ENCODE measurements around the gene PRRT4.
A peak's percentile ranks its signal among the peaks of the same experiment; 100 is the strongest.

The PRRT4 gene

DNA sequence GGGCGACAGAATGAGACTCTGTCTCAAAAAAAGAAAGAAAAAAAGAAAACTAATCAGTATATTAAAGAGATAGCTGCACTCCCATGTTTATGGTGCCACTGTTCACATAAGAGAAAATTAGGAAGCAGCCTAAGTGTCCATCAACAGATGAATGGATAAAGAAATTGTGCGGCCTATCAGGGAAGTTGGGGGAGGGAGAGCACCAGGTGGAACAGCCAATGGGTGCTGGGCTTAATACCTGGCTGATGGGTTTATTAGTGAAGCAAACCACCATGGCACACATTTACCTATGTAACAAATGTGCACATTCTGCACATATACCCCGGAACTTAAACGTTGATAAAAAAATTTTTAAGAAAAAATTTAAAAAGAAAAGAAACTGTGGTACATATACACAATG lies 9.0 kb upstream of the PRRT4 start:
- no peak overlapping the region for H2AK5ac ChIP-seq (ENCODE audit: low read depth, low read length)
- no peak for DNase-seq (ENCODE audit: low spot score)
- no peak overlapping the region for H2BK12ac ChIP-seq (ENCODE audit: low read length)
- no peak overlapping the region for H3K9ac ChIP-seq (ENCODE audit: low read depth, low read length, poor library complexity)
- H2AFZ ChIP-seq (ENCODE audit: low read length) = no peak overlapping the region
- H2BK15ac ChIP-seq (ENCODE audit: low read length) = no peak overlapping the region
- no peak overlapping the region for H2BK5ac ChIP-seq (ENCODE audit: low read length)
- H3K79me1 ChIP-seq (ENCODE audit: low read depth, low read length) = no peaks in the 10 kb centered on the region
- no peak overlapping the region for H3K14ac ChIP-seq (ENCODE audit: low read length)
- H3K36me3 ChIP-seq (replicated peaks in 1 of 2; ENCODE audit: control insufficient read depth in 2 of 2, insufficient read depth in 2 of 2, low read length in 2 of 2) = no peaks in the 10 kb centered on the region
- H4K8ac ChIP-seq (ENCODE audit: low read depth, low read length) = no peak overlapping the region
- no peaks in the 10 kb centered on the region for H3K4me1 ChIP-seq (ENCODE audit: control insufficient read depth in 2 of 2, insufficient read depth in 1 of 2, low read depth in 1 of 2, low read length in 2 of 2)
- H3K23ac ChIP-seq (ENCODE audit: low read depth, low read length, poor library complexity) = no peak overlapping the region
- no peak overlapping the region for H2BK120ac ChIP-seq (ENCODE audit: low read depth, low read length)
- H3K27ac ChIP-seq (replicated peaks; ENCODE audit: low read length) = no peak overlapping the region
- H3K4me3 ChIP-seq (ENCODE audit: low read length in 2 of 2) = no peak overlapping the region
- H4K91ac ChIP-seq (ENCODE audit: low read depth, low read length, poor library complexity) = no peak overlapping the region
- no peak overlapping the region for H3K4me2 ChIP-seq (ENCODE audit: insufficient read depth, low read length, poor library complexity, severe bottlenecking)
- H3K27me3 ChIP-seq (ENCODE audit: control insufficient read depth in 3 of 3, insufficient read depth in 3 of 3, low read depth in 1 of 3, low read length in 3 of 3) = peaks cover 0 to 27% (median 6%) of the 10 kb centered on the region in 3 experiments
- no CpG with 5 or more reads among the region's 4 CpGs for WGBS, 2 donors (ENCODE audit: extremely low coverage in 2 of 2, insufficient read length in 2 of 2, insufficient replicate concordance in 1 of 2)
- no peak overlapping the region for H3K4ac ChIP-seq (ENCODE audit: low read length)
- no peak overlapping the region for H3K18ac ChIP-seq (ENCODE audit: low read length)
- no peaks in the 10 kb centered on the region for H3K9me3 ChIP-seq (replicated peaks in 1 of 2; ENCODE audit: control insufficient read depth in 2 of 2, insufficient read depth in 1 of 2, low read depth in 1 of 2, low read length in 2 of 2)

DNA sequence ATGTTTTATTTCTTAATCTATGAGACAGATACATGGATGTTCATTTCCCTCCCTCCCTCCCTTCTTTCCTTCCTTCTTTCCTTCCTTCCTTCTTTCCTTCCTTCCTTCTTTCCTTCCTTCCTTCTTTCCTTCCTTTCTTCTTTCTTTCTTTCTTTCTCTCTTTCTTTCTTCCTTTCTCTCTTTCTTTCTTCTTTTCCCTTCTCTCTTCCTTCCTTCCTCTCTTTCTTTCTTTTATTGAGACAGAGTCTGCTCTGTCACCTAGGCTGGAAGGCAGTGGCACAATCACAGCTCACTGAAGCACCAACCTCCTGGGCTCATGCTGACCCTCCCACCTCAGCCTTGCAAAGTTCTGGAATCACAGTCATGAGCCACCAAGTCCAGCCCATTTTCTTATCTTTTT lies 5.5 kb upstream of the PRRT4 start:
- H3K27ac ChIP-seq (replicated peaks; ENCODE audit: low read length) = no peak overlapping the region
- no peak overlapping the region for H2AFZ ChIP-seq (ENCODE audit: low read length)
- no peaks in the 10 kb centered on the region for H3K79me1 ChIP-seq (ENCODE audit: low read depth, low read length)
- H3K36me3 ChIP-seq (replicated peaks in 1 of 2; ENCODE audit: control insufficient read depth in 2 of 2, insufficient read depth in 2 of 2, low read length in 2 of 2) = no peaks in the 10 kb centered on the region
- H2BK5ac ChIP-seq (ENCODE audit: low read length) = no peak overlapping the region
- peaks cover 2 to 52% (median 33%) of the 10 kb centered on the region in 3 experiments for H3K27me3 ChIP-seq (ENCODE audit: control insufficient read depth in 3 of 3, insufficient read depth in 3 of 3, low read depth in 1 of 3, low read length in 3 of 3)
- H4K91ac ChIP-seq (ENCODE audit: low read depth, low read length, poor library complexity) = no peak overlapping the region
- no peak overlapping the region for H3K18ac ChIP-seq (ENCODE audit: low read length)
- no peak overlapping the region for H3K4me3 ChIP-seq (ENCODE audit: low read length in 2 of 2)
- no peak overlapping the region for H3K14ac ChIP-seq (ENCODE audit: low read length)
- H3K9me3 ChIP-seq (replicated peaks in 1 of 2; ENCODE audit: control insufficient read depth in 2 of 2, insufficient read depth in 1 of 2, low read depth in 1 of 2, low read length in 2 of 2) = no peaks in the 10 kb centered on the region
- no peak overlapping the region for H3K23ac ChIP-seq (ENCODE audit: low read depth, low read length, poor library complexity)
- H4K8ac ChIP-seq (ENCODE audit: low read depth, low read length) = no peak overlapping the region
- no peak overlapping the region for H2BK12ac ChIP-seq (ENCODE audit: low read length)
- H3K4ac ChIP-seq (ENCODE audit: low read length) = no peak overlapping the region
- no peak overlapping the region for H2BK120ac ChIP-seq (ENCODE audit: low read depth, low read length)
- H3K9ac ChIP-seq (ENCODE audit: low read depth, low read length, poor library complexity) = no peak overlapping the region
- no peak overlapping the region for H2AK5ac ChIP-seq (ENCODE audit: low read depth, low read length)
- no peak overlapping the region for H2BK15ac ChIP-seq (ENCODE audit: low read length)
- DNase-seq (ENCODE audit: low spot score) = no peak
- H3K4me1 ChIP-seq (ENCODE audit: control insufficient read depth in 2 of 2, insufficient read depth in 1 of 2, low read depth in 1 of 2, low read length in 2 of 2) = peaks cover 0 to under 1% of the 10 kb centered on the region in 2 donors
- H3K4me2 ChIP-seq (ENCODE audit: insufficient read depth, low read length, poor library complexity, severe bottlenecking) = no peak overlapping the region

DNA sequence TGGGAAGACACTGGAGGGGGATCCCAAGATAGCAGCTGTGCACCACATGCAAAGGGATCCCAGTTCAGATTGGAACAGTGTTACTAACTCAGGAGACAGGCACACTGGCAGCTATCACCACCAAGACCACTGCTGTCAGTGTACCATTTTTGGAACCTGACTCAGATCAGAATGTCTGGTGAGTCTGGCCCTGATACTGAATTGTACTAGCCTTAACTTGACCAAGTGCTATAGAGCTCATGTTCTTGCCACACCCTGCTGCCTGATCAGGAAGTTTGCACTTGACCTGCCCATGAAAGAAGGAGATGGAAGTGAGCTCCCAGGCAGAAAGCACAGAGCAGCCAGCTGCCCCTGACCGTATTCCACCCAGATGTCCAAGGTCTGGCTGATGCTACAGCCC lies 4.8 kb upstream of the PRRT4 start:
- H4K8ac ChIP-seq (ENCODE audit: low read depth, low read length) = no peak overlapping the region
- no peak overlapping the region for H3K14ac ChIP-seq (ENCODE audit: low read length)
- H3K23ac ChIP-seq (ENCODE audit: low read depth, low read length, poor library complexity) = peak overlapping the region; percentile 51
- H2AK5ac ChIP-seq (ENCODE audit: low read depth, low read length) = no peak overlapping the region
- H3K27ac ChIP-seq (replicated peaks; ENCODE audit: low read length) = no peak overlapping the region
- DNase-seq (ENCODE audit: low spot score) = no peak
- no peak overlapping the region for H3K4ac ChIP-seq (ENCODE audit: low read length)
- no peaks in the 10 kb centered on the region for H3K9me3 ChIP-seq (replicated peaks in 1 of 2; ENCODE audit: control insufficient read depth in 2 of 2, insufficient read depth in 1 of 2, low read depth in 1 of 2, low read length in 2 of 2)
- no CpG with 5 or more reads among the region's 1 CpG for WGBS, 2 donors (ENCODE audit: extremely low coverage in 2 of 2, insufficient read length in 2 of 2, insufficient replicate concordance in 1 of 2)
- no peak overlapping the region for H2BK12ac ChIP-seq (ENCODE audit: low read length)
- no peak overlapping the region for H3K4me3 ChIP-seq (ENCODE audit: low read length in 2 of 2)
- peaks cover 1% of the 10 kb centered on the region for H3K79me1 ChIP-seq (ENCODE audit: low read depth, low read length)
- H2BK120ac ChIP-seq (ENCODE audit: low read depth, low read length) = no peak overlapping the region
- no peak overlapping the region for H2BK15ac ChIP-seq (ENCODE audit: low read length)
- no peak overlapping the region for H4K91ac ChIP-seq (ENCODE audit: low read depth, low read length, poor library complexity)
- H2AFZ ChIP-seq (ENCODE audit: low read length) = no peak overlapping the region
- no peak overlapping the region for H3K9ac ChIP-seq (ENCODE audit: low read depth, low read length, poor library complexity)
- peaks cover 5 to 56% (median 39%) of the 10 kb centered on the region in 3 experiments for H3K27me3 ChIP-seq (ENCODE audit: control insufficient read depth in 3 of 3, insufficient read depth in 3 of 3, low read depth in 1 of 3, low read length in 3 of 3)
- no peaks in the 10 kb centered on the region for H3K36me3 ChIP-seq (replicated peaks in 1 of 2; ENCODE audit: control insufficient read depth in 2 of 2, insufficient read depth in 2 of 2, low read length in 2 of 2)
- no peak overlapping the region for H2BK5ac ChIP-seq (ENCODE audit: low read length)
- H3K4me2 ChIP-seq (ENCODE audit: insufficient read depth, low read length, poor library complexity, severe bottlenecking) = no peak overlapping the region
- peaks cover 0 to 2% of the 10 kb centered on the region in 2 donors for H3K4me1 ChIP-seq (ENCODE audit: control insufficient read depth in 2 of 2, insufficient read depth in 1 of 2, low read depth in 1 of 2, low read length in 2 of 2)
- no peak overlapping the region for H3K18ac ChIP-seq (ENCODE audit: low read length)

DNA sequence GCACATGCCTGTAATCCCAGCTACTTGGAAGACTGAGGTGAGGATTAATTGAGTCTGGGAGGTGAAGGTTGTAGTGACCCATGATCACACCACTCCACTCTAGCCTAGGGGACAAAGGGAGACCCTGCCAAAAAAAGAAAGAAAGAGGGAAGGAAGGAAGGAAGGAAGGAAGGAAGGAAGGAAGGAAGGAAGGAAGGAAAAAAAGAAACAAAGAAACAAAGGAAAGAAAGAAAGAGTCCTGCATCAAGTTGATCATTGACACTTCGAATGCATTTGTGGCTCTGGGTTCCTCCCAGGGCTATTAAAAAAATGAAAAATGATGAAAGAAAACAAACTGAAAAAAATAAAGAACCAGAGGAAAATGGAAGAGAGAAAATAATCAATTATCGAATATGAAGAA lies 3.9 kb upstream of the PRRT4 start:
- Histone ChIP-seq H3K4me3 (ENCODE audit: low read length in 2 of 2) (no peak overlapping the region), H3K4me2 (ENCODE audit: insufficient read depth, low read length, poor library complexity, severe bottlenecking) (no peak overlapping the region), H2AK5ac (ENCODE audit: low read depth, low read length) (no peak overlapping the region), H3K23ac (ENCODE audit: low read depth, low read length, poor library complexity) (no peak overlapping the region), H3K9me3 (replicated peaks in 1 of 2; ENCODE audit: control insufficient read depth in 2 of 2, insufficient read depth in 1 of 2, low read depth in 1 of 2, low read length in 2 of 2) (no peaks in the 10 kb centered on the region), H3K27ac (replicated peaks; ENCODE audit: low read length) (no peak overlapping the region), H2AFZ (ENCODE audit: low read length) (no peak overlapping the region), H3K4ac (ENCODE audit: low read length) (no peak overlapping the region), H3K27me3 (ENCODE audit: control insufficient read depth in 3 of 3, insufficient read depth in 3 of 3, low read depth in 1 of 3, low read length in 3 of 3) (peaks cover 5 to 65% (median 46%) of the 10 kb centered on the region in 3 experiments), H2BK12ac (ENCODE audit: low read length) (no peak overlapping the region), H3K18ac (ENCODE audit: low read length) (no peak overlapping the region), H3K4me1 (ENCODE audit: control insufficient read depth in 2 of 2, insufficient read depth in 1 of 2, low read depth in 1 of 2, low read length in 2 of 2) (peaks cover 2 to 9% of the 10 kb centered on the region in 2 donors), H2BK120ac (ENCODE audit: low read depth, low read length) (no peak overlapping the region), H3K36me3 (replicated peaks in 1 of 2; ENCODE audit: control insufficient read depth in 2 of 2, insufficient read depth in 2 of 2, low read length in 2 of 2) (no peaks in the 10 kb centered on the region), H2BK5ac (ENCODE audit: low read length) (no peak overlapping the region), H4K91ac (ENCODE audit: low read depth, low read length, poor library complexity) (no peak overlapping the region), H3K9ac (ENCODE audit: low read depth, low read length, poor library complexity) (no peak overlapping the region), H4K8ac (ENCODE audit: low read depth, low read length) (no peak overlapping the region), H2BK15ac (ENCODE audit: low read length) (no peak overlapping the region), H3K79me1 (ENCODE audit: low read depth, low read length) (peaks cover 1% of the 10 kb centered on the region), H3K14ac (ENCODE audit: low read length) (no peak overlapping the region)
- WGBS, 2 donors (ENCODE audit: extremely low coverage in 2 of 2, insufficient read length in 2 of 2, insufficient replicate concordance in 1 of 2) = no CpG with 5 or more reads among the region's 2 CpGs
- DNase-seq (ENCODE audit: low spot score) = no peak

Data from neuronal stem cell (in vitro differentiated cells).